Effector memory CD4-positive, alpha-beta T cell (primary cell): Measurements from ENCODE around the gene GALNT7.

Experiments
- DNase-seq, 3 donors: peaks; one replicate each; pipeline ENCODE4 v3.0.0-alpha.2; 2020
- H3K27ac ChIP-seq: 2 replicates; pipeline ENCODE4 v1.7.0; 2013; ENCODE audit warnings: mild to moderate bottlenecking, low read length, moderate library complexity; ENCODE audit not compliant: insufficient read depth, poor library complexity, severe bottlenecking
- H3K27me3 ChIP-seq: replicated peaks from 2 replicates; pipeline ENCODE4 v1.7.0; 2013; ENCODE audit warnings: mild to moderate bottlenecking, low read length; ENCODE audit not compliant: insufficient read depth, control insufficient read depth, poor library complexity, severe bottlenecking
- H3K36me3 ChIP-seq: 2 replicates; pipeline ENCODE4 v1.7.0; 2013; ENCODE audit warnings: mild to moderate bottlenecking, low read length, moderate library complexity; ENCODE audit not compliant: control insufficient read depth, insufficient read depth
- H3K4me1 ChIP-seq: 2 replicates; pipeline ENCODE4 v1.7.0; 2013; ENCODE audit warnings: low read length, mild to moderate bottlenecking; ENCODE audit not compliant: control insufficient read depth, insufficient read depth, poor library complexity, severe bottlenecking
- H3K4me3 ChIP-seq: 2 replicates; pipeline ENCODE4 v1.7.0; 2013; ENCODE audit warnings: low read length, low read depth, mild to moderate bottlenecking; ENCODE audit not compliant: insufficient read depth, poor library complexity, severe bottlenecking
- H3K9me3 ChIP-seq: 2 replicates; pipeline ENCODE4 v1.7.0; 2013; ENCODE audit warnings: mild to moderate bottlenecking, low read length, moderate library complexity; ENCODE audit not compliant: control insufficient read depth

Gene GALNT7

GRCh38 chr4:173325007-173325736 is 156.6 kb downstream of the GALNT7 start:
- Histone ChIP-seq H3K4me3 (no peak overlapping the region), H3K4me1 (no peaks in the 10 kb centered on the region), H3K36me3 (no peaks in the 10 kb centered on the region), H3K9me3 (no peaks in the 10 kb centered on the region), H3K27me3 (no peaks in the 10 kb centered on the region), H3K27ac (no peak overlapping the region)
- DNase-seq: no peak

DNA sequence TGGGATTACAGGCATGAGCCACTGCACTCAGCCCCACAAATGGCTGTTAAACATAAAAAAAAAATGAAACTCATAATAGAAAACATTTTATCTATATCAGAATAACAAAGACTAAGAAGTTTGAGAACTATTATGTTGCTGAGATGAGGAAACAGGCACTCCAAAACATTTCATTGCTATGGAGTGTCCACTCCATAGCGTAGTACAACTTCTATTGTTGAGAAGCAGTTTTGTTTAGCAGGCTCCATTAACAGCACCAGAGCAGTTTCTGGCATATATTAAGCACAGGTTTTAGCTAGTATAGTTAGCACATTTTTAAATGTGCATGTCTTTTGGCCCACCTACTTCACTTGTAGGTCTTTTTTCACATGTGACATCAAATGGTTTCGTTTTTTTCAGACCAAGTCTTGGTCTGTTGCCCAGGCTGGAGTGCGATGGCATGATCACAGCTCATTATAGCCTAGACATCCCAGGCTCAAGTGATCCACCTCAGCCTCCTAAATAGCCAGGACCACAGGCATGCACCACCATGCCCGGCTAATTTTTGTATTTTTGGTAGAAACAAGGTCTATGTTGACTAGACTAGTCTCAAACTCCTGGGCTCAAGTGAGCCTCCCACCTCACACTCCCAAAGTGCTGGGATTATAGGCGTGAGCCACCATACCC is 159.8 kb downstream of the GALNT7 start:
- peaks cover 6% of the 10 kb centered on the region for H3K4me1 ChIP-seq
- DNase-seq: no peak
- H3K4me3 ChIP-seq: no peak overlapping the region
- H3K9me3 ChIP-seq: no peaks in the 10 kb centered on the region
- no peak overlapping the region for H3K27ac ChIP-seq
- H3K36me3 ChIP-seq: no peaks in the 10 kb centered on the region
- no peaks in the 10 kb centered on the region for H3K27me3 ChIP-seq

DNA sequence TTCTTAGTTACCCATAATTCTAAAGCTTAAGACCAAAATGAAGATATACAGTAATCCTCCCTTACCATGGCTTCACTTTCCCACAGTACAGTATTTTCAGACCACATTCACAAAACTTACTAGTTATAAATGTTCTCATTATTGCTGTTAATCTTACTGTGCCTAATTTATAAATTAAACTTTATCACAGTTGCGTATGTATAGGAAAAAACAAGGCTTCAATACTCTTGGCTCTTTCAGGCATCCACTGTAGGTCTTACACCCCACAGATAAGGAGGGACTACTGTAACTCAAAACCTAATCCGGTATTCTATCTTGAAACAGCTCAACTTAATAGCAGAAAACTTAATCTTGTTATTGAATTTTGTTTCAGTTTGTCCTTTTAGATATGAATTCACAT is 162.0 kb downstream of the GALNT7 start:
- DNase-seq: no peak
- Histone ChIP-seq H3K9me3 (no peaks in the 10 kb centered on the region), H3K4me1 (peaks cover 6% of the 10 kb centered on the region), H3K4me3 (no peak overlapping the region), H3K27ac (no peak overlapping the region), H3K36me3 (no peaks in the 10 kb centered on the region), H3K27me3 (no peaks in the 10 kb centered on the region)

- H3K36me3 ChIP-seq: no peaks in the 10 kb centered on the region
- H3K9me3 ChIP-seq: no peaks in the 10 kb centered on the region
- H3K4me3 ChIP-seq: peak overlapping the region; percentile 98
- H3K27ac ChIP-seq: peak overlapping the region; percentile 88
- no peak for DNase-seq
- peaks cover 6% of the 10 kb centered on the region for H3K4me1 ChIP-seq
- H3K27me3 ChIP-seq: no peaks in the 10 kb centered on the region
These were observed 163.4 kb downstream of the GALNT7 start for GRCh38 chr4:173332021-173332487.

- Histone ChIP-seq H3K4me1 (peaks cover 6% of the 10 kb centered on the region), H3K4me3 (peak overlapping the region; percentile 98), H3K9me3 (no peaks in the 10 kb centered on the region), H3K36me3 (no peaks in the 10 kb centered on the region), H3K27me3 (no peaks in the 10 kb centered on the region), H3K27ac (peak overlapping the region; percentile 88)
- DNase-seq: peak in 2 of 3 donors; percentile 3 to 7
These were observed 164.5 kb downstream of the GALNT7 start for GRCh38 chr4:173332963-173333657.

DNA sequence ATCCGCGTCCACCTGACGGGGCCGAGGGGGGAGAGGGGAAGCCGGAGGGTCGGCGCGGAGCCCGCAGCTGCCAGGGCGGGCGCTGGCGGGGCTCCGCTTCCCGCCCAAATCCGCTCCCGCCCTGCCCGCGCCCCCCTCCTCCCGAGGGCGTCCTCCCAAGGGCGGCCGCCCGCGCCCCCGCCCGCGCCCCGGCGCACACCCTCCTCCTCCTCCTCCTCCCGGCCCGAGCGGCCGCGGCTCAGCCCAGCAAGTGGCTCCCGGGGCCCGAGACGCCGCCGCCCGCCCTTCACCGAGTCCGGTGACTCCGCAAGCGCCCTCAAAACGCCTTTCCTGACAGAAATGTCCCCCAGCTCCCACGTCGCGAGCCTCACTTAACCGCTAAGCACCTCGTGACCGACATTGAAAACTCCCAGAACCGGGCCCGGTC is 165.1 kb downstream of the GALNT7 start:
- no peaks in the 10 kb centered on the region for H3K9me3 ChIP-seq
- peak overlapping the region; percentile 88 for H3K27ac ChIP-seq
- peak overlapping the region; percentile 98 for H3K4me3 ChIP-seq
- no peaks in the 10 kb centered on the region for H3K36me3 ChIP-seq
- H3K4me1 ChIP-seq: peaks cover 6% of the 10 kb centered on the region
- no peaks in the 10 kb centered on the region for H3K27me3 ChIP-seq
- DNase-seq: peak; percentile 28 to 36 (median 36)

DNA sequence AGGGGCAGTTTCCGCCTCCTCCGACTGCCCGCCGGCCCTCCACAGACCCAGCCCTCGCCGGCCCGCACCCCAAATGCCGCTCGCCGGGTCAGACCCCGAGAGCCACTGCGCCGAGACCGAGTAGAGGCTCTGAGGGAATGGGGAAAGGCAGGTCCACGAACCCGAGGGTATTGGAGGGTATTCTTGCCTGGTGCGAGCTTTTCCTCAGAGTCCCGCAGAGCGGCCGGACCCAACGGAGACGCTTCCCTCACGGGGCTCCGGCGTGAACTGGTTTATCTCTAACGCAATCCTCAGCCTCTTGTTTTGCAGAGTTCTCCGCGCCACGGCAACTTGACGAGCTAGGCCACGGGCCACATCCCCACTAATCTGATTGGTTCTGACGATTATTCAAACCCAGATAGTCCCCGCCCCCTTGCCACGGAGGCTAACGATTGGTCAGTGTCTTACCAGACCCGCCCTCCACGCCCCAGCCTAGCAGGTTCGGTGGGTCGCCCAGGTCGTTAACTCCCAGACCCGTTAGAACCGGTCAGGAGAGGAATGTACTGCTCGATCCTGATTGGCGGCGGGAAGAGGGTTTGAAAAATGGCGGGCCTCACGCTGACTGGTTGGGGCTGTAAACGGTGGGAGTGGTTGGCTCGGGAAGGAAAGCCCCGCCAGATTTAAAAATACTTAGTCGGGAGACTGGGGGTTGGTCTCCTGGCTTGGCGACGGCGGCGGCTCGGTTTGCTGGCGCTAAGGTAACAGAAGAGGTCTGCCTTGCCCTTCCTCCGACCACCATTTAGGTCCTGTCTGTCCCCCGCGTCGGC is 165.7 kb downstream of the GALNT7 start, which contains the start of gene HMGB2:
TSS of gene HMGB2 (minus strand) at position 274 of the 806 bp plus-strand sequence. CDS start 709 bp downstream, outside the sequence.
- no peaks in the 10 kb centered on the region for H3K9me3 ChIP-seq
- H3K27me3 ChIP-seq: no peaks in the 10 kb centered on the region
- H3K4me1 ChIP-seq: peaks cover 6% of the 10 kb centered on the region
- H3K36me3 ChIP-seq: no peaks in the 10 kb centered on the region
- H3K4me3 ChIP-seq: peak within 1 kb of the TSS; percentile 98
- peak within 1 kb of the TSS; percentile 88 for H3K27ac ChIP-seq
- peak; percentile 99 to 100 (median 100) for DNase-seq

DNA sequence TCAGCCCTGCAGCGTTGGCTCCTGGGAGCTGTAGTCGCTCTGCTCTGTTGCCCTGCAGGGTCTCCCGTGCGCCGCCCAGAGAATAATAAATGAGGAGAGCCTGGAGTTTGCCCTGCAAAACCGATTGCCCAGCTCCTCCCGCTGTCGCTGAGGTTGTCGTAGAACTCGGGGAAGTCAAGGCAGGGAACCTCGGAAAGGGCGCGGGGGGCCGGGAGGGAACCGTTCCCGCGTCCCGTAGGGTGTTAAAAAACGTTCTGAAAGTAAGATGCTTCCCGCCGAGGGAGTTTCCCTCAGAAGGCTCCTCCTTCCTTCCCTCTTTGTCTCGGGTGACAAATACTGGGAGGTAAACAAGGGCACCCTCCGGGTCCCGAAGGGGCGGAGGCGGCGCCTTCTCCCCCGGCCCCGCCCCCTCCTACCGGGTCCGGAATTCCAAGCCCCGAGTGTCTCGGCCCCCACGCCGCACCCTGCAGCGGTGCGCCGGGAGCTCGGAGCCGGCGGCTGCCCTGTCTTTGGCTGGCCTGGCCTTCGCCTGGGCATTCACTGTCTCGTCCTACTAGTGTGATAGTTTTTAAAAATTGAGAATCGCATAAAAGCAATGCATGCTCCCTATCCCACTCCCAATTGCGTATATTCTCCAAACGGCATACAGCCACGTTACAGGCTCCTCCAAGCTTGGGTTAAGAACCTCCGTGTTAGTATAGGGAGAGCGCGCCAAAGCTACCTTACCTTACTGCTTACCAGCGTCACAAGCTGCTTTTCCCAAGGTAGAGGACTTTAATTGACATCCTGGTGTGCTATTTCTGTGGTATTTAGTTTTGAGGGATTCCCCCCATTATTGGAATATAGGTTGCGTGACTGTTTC is 166.5 kb downstream of the GALNT7 start:
- H3K4me1 ChIP-seq: peaks cover 6% of the 10 kb centered on the region
- H3K27ac ChIP-seq: peak overlapping the region; percentile 55
- H3K4me3 ChIP-seq: peak overlapping the region; percentile 98
- H3K27me3 ChIP-seq: no peaks in the 10 kb centered on the region
- H3K36me3 ChIP-seq: no peaks in the 10 kb centered on the region
- no peaks in the 10 kb centered on the region for H3K9me3 ChIP-seq
- DNase-seq: peak; percentile 8 to 23 (median 15)

- Histone ChIP-seq H3K4me1 (no peaks in the 10 kb centered on the region), H3K27me3 (no peaks in the 10 kb centered on the region), H3K36me3 (no peaks in the 10 kb centered on the region), H3K4me3 (no peak overlapping the region), H3K9me3 (no peaks in the 10 kb centered on the region), H3K27ac (no peak overlapping the region)
- DNase-seq: no peak
These were observed 168.9 kb downstream of the GALNT7 start for GRCh38 chr4:173337463-173337862.
